Measurements from ENCODE around the gene PPIAL4G. TPM values are rescaled to one million over a fixed set of nuclear protein-coding genes. Genes with fewer than 3 reads are reported as not detected.
A peak's percentile ranks its signal among the peaks of the same experiment; 100 is the strongest.
"Not testable (repeated sequence)": the region's sequence is repeated elsewhere in the genome, so short reads cannot be mapped to it uniquely, and the experiment has no call there.

The PPIAL4G gene
- total and polyA plus RNA-seq, 2 of the 13 experiments (the other 11 are each of a cell fraction or from before 2014, with no cell fraction given), result not detected

DNA sequence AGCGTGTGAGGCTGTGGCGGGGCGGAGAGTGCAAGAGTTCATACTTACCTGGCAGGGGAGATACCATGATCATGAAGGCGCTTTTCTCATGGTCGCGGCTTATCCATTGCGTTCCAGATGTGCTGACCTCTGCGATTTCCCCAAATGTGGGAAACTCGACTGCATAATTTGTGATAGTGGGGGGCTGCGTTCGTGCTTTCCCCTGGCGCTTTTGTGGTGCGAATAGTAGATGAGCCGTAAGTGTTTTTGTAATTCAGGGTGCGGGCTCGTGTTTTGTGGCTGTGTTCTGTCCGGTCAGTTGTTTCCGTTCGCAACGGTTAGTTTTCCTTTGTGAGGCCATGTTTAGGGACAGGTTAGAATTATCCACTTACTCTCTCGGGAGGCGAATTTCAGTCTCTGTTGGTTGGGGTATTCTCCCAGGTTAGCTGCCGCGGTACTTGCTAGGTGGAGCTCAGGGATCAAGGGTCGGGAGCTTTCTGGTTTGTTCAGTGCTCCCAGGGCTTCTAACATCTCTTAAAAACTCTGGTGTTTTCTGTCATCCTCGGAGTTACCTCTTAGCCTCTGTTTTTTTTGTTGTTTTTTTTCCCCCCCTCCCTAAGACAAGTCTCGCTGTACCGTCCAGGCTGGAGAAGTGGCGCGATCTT lies 39.6 kb upstream of the PPIAL4G start:
- H3K79me2 ChIP-seq (ENCODE audit: insufficient read depth, low read length); H2AFZ ChIP-seq (ENCODE audit: low read length); in situ Hi-C loops (cut with HindIII; ENCODE audit: extremely low pct_ligation_motif_present, low pct_unique_long_range_greater_than_20kb); H3K36me3 ChIP-seq (replicated peaks in 1 of 2; ENCODE audit: control insufficient read depth in 1 of 2, insufficient read depth in 2 of 2, low read length in 2 of 2); CTCF ChIA-PET (ENCODE audit: low intra/inter-chr PET ratio, low total read pairs); H4K20me1 ChIP-seq (ENCODE audit: insufficient read depth, low read length); H3K4me1 ChIP-seq (ENCODE audit: insufficient read depth, low read length); intact Hi-C loops (cut with micrococcal nuclease; ENCODE audit: unreplicated experiment); FAIRE-seq; H3K27ac ChIP-seq (ENCODE audit: extremely low read length, insufficient read depth, low read length); H3K27me3 ChIP-seq (ENCODE audit: control insufficient read depth in 1 of 2, insufficient read depth in 2 of 2, low read length in 2 of 2); H3K9me3 ChIP-seq (ENCODE audit: low read length): not testable (repeated sequence)
- DNase-seq (ENCODE audit: low spot score), result peak; percentile 63
- BruUV-seq (replicated peaks), result TSS peak; percentile 98
- peak overlapping the region; percentile 68 for H3K4me2 ChIP-seq (ENCODE audit: low read depth, low read length)
- WGBS (ENCODE audit: low lambda C conversion rate), result 14% methylated on average over 26 of the region's 30 CpGs
- H3K9ac ChIP-seq (ENCODE audit: insufficient read depth, low read depth, low read length), result 0 out of 2 replicates have a peak overlapping the region, but pooled peaks have one; percentile 43
- peak overlapping the region in 2 of 3 experiments; percentile 29 to 54; a peak in 4 of 6 replicates for H3K4me3 ChIP-seq (replicated peaks in 1 of 3; ENCODE audit: insufficient read depth in 1 of 3, low read depth in 2 of 3, low read length in 3 of 3)
- POLR2A ChIA-PET, result interaction anchor here (0.6 to 0.9 kb wide), 2 partner anchors 120 to 134 kb away, joined by 4 to 8 read pairs; no protein-coding TSS in a partner anchor
- peak; percentile 93 for ATAC-seq
- TF ChIP-seq ZFP37 (CRISPR knock-in tag; IDR thresholded peaks at IDR 0.05; ENCODE audit: borderline replicate concordance) (peak; percentile 53; the same call in 1 of the 2 replicates), HOXA3 (CRISPR knock-in tag; IDR thresholded peaks at IDR 0.05) (peak; percentile 34; the same call in 1 of the 2 replicates), NKX3-1 (CRISPR knock-in tag; IDR thresholded peaks at IDR 0.05) (peak; percentile 48; the same call in 1 of the 2 replicates), POLR2A (IDR thresholded peaks at IDR 0.05; ENCODE audit: insufficient read depth in 1 of 2, low read depth in 2 of 2, low read length in 2 of 2) (peak; percentile 89 to 98), POLR2G (IDR thresholded peaks at IDR 0.05; ENCODE audit: low read depth, low read length) (peak; percentile 89), RBFOX2 (IDR thresholded peaks at IDR 0.05; ENCODE audit: low read depth, low read length) (peak; percentile 57), ARNT2 (CRISPR knock-in tag; IDR thresholded peaks at IDR 0.05; ENCODE audit: low read depth) (0 out of 2 replicates have a peak, but pooled peaks have one; percentile 31), CBX1 (IDR thresholded peaks at IDR 0.05; ENCODE audit: low read depth) (peak; percentile 90), MAFK (conservative IDR thresholded peaks at IDR 0.05 in 1 of 2, IDR thresholded peaks at IDR 0.05 in 1 of 2; ENCODE audit: low read length in 2 of 2) (peak; percentile 92 to 95), SP4 (CRISPR knock-in tag; IDR thresholded peaks at IDR 0.05) (0 out of 2 replicates have a peak, but pooled peaks have one; percentile 26), GATA4 (IDR thresholded peaks at IDR 0.05; ENCODE audit: borderline replicate concordance, low read depth) (peak; percentile 85; the same call in 1 of the 2 replicates), ZNF143 (CRISPR knock-in tag; IDR thresholded peaks at IDR 0.05) (peak; percentile 70), MED13 (CRISPR knock-in tag; IDR thresholded peaks at IDR 0.05) (peak; percentile 41; the same call in 1 of the 2 replicates)
- TF ChIP-seq, protein P1, sequence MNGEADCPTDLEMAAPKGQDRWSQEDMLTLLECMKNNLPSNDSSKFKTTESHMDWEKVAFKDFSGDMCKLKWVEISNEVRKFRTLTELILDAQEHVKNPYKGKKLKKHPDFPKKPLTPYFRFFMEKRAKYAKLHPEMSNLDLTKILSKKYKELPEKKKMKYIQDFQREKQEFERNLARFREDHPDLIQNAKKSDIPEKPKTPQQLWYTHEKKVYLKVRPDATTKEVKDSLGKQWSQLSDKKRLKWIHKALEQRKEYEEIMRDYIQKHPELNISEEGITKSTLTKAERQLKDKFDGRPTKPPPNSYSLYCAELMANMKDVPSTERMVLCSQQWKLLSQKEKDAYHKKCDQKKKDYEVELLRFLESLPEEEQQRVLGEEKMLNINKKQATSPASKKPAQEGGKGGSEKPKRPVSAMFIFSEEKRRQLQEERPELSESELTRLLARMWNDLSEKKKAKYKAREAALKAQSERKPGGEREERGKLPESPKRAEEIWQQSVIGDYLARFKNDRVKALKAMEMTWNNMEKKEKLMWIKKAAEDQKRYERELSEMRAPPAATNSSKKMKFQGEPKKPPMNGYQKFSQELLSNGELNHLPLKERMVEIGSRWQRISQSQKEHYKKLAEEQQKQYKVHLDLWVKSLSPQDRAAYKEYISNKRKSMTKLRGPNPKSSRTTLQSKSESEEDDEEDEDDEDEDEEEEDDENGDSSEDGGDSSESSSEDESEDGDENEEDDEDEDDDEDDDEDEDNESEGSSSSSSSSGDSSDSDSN (CRISPR knock-in tag; IDR thresholded peaks at IDR 0.05), result 0 out of 2 replicates have a peak, but pooled peaks have one; percentile 31
- TF ChIP-seq, protein P2, sequence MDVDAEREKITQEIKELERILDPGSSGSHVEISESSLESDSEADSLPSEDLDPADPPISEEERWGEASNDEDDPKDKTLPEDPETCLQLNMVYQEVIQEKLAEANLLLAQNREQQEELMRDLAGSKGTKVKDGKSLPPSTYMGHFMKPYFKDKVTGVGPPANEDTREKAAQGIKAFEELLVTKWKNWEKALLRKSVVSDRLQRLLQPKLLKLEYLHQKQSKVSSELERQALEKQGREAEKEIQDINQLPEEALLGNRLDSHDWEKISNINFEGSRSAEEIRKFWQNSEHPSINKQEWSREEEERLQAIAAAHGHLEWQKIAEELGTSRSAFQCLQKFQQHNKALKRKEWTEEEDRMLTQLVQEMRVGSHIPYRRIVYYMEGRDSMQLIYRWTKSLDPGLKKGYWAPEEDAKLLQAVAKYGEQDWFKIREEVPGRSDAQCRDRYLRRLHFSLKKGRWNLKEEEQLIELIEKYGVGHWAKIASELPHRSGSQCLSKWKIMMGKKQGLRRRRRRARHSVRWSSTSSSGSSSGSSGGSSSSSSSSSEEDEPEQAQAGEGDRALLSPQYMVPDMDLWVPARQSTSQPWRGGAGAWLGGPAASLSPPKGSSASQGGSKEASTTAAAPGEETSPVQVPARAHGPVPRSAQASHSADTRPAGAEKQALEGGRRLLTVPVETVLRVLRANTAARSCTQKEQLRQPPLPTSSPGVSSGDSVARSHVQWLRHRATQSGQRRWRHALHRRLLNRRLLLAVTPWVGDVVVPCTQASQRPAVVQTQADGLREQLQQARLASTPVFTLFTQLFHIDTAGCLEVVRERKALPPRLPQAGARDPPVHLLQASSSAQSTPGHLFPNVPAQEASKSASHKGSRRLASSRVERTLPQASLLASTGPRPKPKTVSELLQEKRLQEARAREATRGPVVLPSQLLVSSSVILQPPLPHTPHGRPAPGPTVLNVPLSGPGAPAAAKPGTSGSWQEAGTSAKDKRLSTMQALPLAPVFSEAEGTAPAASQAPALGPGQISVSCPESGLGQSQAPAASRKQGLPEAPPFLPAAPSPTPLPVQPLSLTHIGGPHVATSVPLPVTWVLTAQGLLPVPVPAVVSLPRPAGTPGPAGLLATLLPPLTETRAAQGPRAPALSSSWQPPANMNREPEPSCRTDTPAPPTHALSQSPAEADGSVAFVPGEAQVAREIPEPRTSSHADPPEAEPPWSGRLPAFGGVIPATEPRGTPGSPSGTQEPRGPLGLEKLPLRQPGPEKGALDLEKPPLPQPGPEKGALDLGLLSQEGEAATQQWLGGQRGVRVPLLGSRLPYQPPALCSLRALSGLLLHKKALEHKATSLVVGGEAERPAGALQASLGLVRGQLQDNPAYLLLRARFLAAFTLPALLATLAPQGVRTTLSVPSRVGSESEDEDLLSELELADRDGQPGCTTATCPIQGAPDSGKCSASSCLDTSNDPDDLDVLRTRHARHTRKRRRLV (CRISPR knock-in tag; IDR thresholded peaks at IDR 0.05), result peak; percentile 99
- TF ChIP-seq, protein P3, sequence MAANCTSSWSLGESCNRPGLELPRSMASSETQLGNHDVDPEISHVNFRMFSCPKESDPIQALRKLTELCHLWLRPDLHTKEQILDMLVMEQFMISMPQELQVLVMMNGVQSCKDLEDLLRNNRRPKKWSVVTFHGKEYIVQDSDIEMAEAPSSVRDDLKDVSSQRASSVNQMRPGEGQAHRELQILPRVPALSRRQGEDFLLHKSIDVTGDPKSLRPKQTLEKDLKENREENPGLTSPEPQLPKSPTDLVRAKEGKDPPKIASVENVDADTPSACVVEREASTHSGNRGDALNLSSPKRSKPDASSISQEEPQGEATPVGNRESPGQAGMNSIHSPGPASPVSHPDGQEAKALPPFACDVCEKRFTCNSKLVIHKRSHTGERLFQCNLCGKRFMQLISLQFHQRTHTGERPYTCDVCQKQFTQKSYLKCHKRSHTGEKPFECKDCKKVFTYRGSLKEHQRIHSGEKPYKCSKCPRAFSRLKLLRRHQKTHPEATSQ (CRISPR knock-in tag; IDR thresholded peaks at IDR 0.05; ENCODE audit: borderline replicate concordance), result 0 out of 2 replicates have a peak, but pooled peaks have one; percentile 29
